Lower lobe of right lung (tissue), 2 donors: ENCODE measurements around the gene CCL5. TPM values are rescaled to one million over a fixed set of nuclear protein-coding genes. Genes with fewer than 3 reads are reported as not detected.

Experiments used
- ATAC-seq, 2 donors: fragments of 200-7000 bp; cut with Tn5 transposase; one replicate each; pipeline ENCODE4 v1.9.1; 2020 to 2022; ENCODE audit warnings: mild to moderate bottlenecking in 2 of 2, moderate library complexity in 2 of 2
- DNase-seq: peaks from one replicate; pipeline ENCODE4 v3.0.0-alpha.2; 2020
- H3K27ac ChIP-seq: fragments of 200-600 bp; one replicate; pipeline ENCODE4 v1.8.0; 2022
- H3K27me3 ChIP-seq: fragments of 200-600 bp; one replicate; pipeline ENCODE4 v1.8.0; 2022; ENCODE audit warnings: low read depth
- H3K36me3 ChIP-seq: fragments of 200-600 bp; one replicate; pipeline ENCODE4 v1.8.0; 2022; ENCODE audit warnings: mild to moderate bottlenecking
- H3K4me1 ChIP-seq: fragments of 200-600 bp; one replicate; pipeline ENCODE4 v1.8.0; 2022
- H3K4me3 ChIP-seq: fragments of 200-600 bp; one replicate; pipeline ENCODE4 v1.8.0; 2022; ENCODE audit warnings: mild to moderate bottlenecking
- H3K9me3 ChIP-seq: fragments of 200-600 bp; one replicate; pipeline ENCODE4 v1.8.0; 2022
- CTCF ChIP-seq: fragments of 200-600 bp; IDR thresholded peaks from one replicate; pipeline ENCODE4 v1.8.0; 2022; ENCODE audit warnings: antibody characterized with exemption, mild to moderate bottlenecking
- intact Hi-C: fragments of 100-400 bp; cut with DNase I; formaldehyde crosslinking; loops from one replicate; pipeline ENCODE4 v1.11.0; 2022
- total RNA-seq: library from RNA; stranded (reverse); fragmentation: NEBNext Ultra II Directional; extraction: Animal tissue kit (Norgen Biotek cat#: 25700); gene quantifications from one replicate; pipeline ENCODE4 v1.2.1, GENCODE V29; 2021
- donor health status: DM: no; HTN: yes; CAD: no; lungs with severe emphysema.

CCL5 gene
- total RNA-seq, 1 donor from 2014 or later, result 18.2 TPM

GRCh38 chr17:35868737-35869136, 11.4 kb downstream of the CCL5 start, which contains the start of gene HEATR9:
HEATR9 (minus strand) TSS chr17:35868891; CDS start chr17:35868742, 149 bp downstream.
- no peaks in the 10 kb centered on the region for H3K4me1 ChIP-seq
- no peak for TF ChIP-seq CTCF
- no peaks in the 10 kb centered on the region for H3K36me3 ChIP-seq
- DNase-seq, result no peak
- H3K27me3 ChIP-seq, result no peaks in the 10 kb centered on the region
- intact Hi-C loops, result no loop called here
- H3K4me3 ChIP-seq, result no peak within 1 kb of the TSS
- ATAC-seq, result no peak
- no peak within 1 kb of the TSS for H3K27ac ChIP-seq
- no peaks in the 10 kb centered on the region for H3K9me3 ChIP-seq

- TF ChIP-seq CTCF, result no peak
- ATAC-seq (no peak), DNase-seq (no peak)
- no peak overlapping the region for H3K4me3 ChIP-seq
- no peaks in the 10 kb centered on the region for H3K36me3 ChIP-seq
- no peak overlapping the region for H3K27ac ChIP-seq
- H3K9me3 ChIP-seq, result no peaks in the 10 kb centered on the region
- intact Hi-C loops, result no loop called here
- H3K27me3 ChIP-seq, result no peaks in the 10 kb centered on the region
- H3K4me1 ChIP-seq, result no peaks in the 10 kb centered on the region
These were observed 12.6 kb downstream of the CCL5 start for GRCh38 chr17:35867574-35867973.

- Histone ChIP-seq H3K4me3 (no peak overlapping the region), H3K36me3 (no peaks in the 10 kb centered on the region), H3K27ac (no peak overlapping the region), H3K27me3 (no peaks in the 10 kb centered on the region), H3K4me1 (no peaks in the 10 kb centered on the region), H3K9me3 (no peaks in the 10 kb centered on the region)
- intact Hi-C loops, result no loop called here
- ATAC-seq (no peak), DNase-seq (no peak)
- no peak for TF ChIP-seq CTCF
These were observed 13.7 kb downstream of the CCL5 start for GRCh38 chr17:35866341-35866950.

- intact Hi-C loops, result no loop called here
- H3K36me3 ChIP-seq, result no peaks in the 10 kb centered on the region
- H3K4me3 ChIP-seq, result no peak overlapping the region
- ATAC-seq (no peak), DNase-seq (no peak)
- no peak for TF ChIP-seq CTCF
- H3K9me3 ChIP-seq, result no peaks in the 10 kb centered on the region
- H3K4me1 ChIP-seq, result no peaks in the 10 kb centered on the region
- H3K27me3 ChIP-seq, result no peaks in the 10 kb centered on the region
- no peak overlapping the region for H3K27ac ChIP-seq
These were observed 14.5 kb downstream of the CCL5 start for GRCh38 chr17:35865412-35866340.

- no peaks in the 10 kb centered on the region for H3K36me3 ChIP-seq
- no peaks in the 10 kb centered on the region for H3K4me1 ChIP-seq
- DNase-seq (no peak), ATAC-seq (no peak)
- H3K4me3 ChIP-seq, result no peak overlapping the region
- H3K9me3 ChIP-seq, result no peaks in the 10 kb centered on the region
- intact Hi-C loops, result no loop called here
- no peak for TF ChIP-seq CTCF
- H3K27me3 ChIP-seq, result no peaks in the 10 kb centered on the region
- H3K27ac ChIP-seq, result no peak overlapping the region
These were observed 15.3 kb downstream of the CCL5 start for GRCh38 chr17:35864853-35865252.
